GM10248 (cell line): ENCODE data around the gene ETFDH.

Source experiments
- CTCF ChIA-PET: fragments of 300-600 bp; sonication (Branson Sonifier 250); formaldehyde crosslinking; extraction: SDS; loops from one replicate; lab custom pipeline; 2021; ENCODE audit warnings: antibody characterized with exemption; lab: Yijun Ruan, JAX
- POLR2A ChIA-PET: fragments of 350-650 bp; sonication (Branson Sonifier 250); formaldehyde crosslinking; extraction: SDS; loops from one replicate; lab custom pipeline; 2020; ENCODE audit warnings: antibody characterized with exemption; lab: Yijun Ruan, JAX
- DNase-seq: peaks from one replicate; pipeline ENCODE4 v3.0.0; 2012; ENCODE audit errors: extremely low spot score
- CTCF ChIP-seq: IDR thresholded peaks from 2 replicates; pipeline ENCODE4 v1.5.1; 2012; ENCODE audit warnings: mild to moderate bottlenecking, low read depth; ENCODE audit errors: extremely low read depth, missing control alignments, control extremely low read depth

Gene ETFDH

GRCh38 chr4:158722917-158723793 is 51.1 kb downstream of the ETFDH start, which contains the start of gene PPID:
Gene PPID, minus strand, starts transcription at chr4:158723396. Its CDS starts 108 bp downstream, at chr4:158723288.
- peak; percentile 90 for DNase-seq
- TF ChIP-seq CTCF: no peak
- ChIA-PET CTCF (interaction anchor here (0.6 to 1.3 kb wide), 2 partner anchors 11 to 127 kb away, joined by 3 read pairs; no protein-coding TSS in a partner anchor), POLR2A (no interaction called here)

DNA sequence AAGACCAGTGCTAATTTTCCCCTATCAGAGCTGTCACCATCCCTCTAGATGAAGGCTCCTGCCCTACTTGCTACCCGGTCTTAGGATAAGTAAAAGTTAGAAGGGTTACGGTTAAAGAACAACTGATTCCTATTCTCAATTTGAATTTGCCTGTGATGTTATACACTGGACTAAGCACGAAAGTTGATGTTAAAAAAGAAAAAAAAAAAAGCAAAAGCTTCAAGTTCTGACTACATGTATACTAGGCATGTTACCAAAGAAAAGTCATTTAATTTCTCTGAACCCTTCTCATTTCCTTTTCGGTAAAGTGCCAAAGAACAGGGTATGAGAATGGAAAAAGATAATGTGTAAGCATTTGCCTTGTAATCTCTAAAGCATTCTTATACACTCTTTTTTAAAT is 52.5 kb downstream of the ETFDH start:
- TF ChIP-seq CTCF: no peak
- ChIA-PET POLR2A (no interaction called here), CTCF (interaction anchor here (0.8 to 1.7 kb wide), 5 partner anchors 87 to 479 kb away, joined by 3 to 6 read pairs (median 3); no protein-coding TSS in a partner anchor)
- no peak for DNase-seq

- ChIA-PET POLR2A (interaction anchor here (0.6 kb wide), 1 partner anchor 70 kb away, joined by 3 read pairs; no protein-coding TSS in a partner anchor), CTCF (interaction anchor here (1.1 to 2.4 kb wide), 2 partner anchors 11 to 125 kb away, joined by 3 to 5 read pairs; no protein-coding TSS in a partner anchor)
- no peak for TF ChIP-seq CTCF
- no peak for DNase-seq
Measured at GRCh38 chr4:158726633-158727032, 54.5 kb downstream of the ETFDH start.

DNA sequence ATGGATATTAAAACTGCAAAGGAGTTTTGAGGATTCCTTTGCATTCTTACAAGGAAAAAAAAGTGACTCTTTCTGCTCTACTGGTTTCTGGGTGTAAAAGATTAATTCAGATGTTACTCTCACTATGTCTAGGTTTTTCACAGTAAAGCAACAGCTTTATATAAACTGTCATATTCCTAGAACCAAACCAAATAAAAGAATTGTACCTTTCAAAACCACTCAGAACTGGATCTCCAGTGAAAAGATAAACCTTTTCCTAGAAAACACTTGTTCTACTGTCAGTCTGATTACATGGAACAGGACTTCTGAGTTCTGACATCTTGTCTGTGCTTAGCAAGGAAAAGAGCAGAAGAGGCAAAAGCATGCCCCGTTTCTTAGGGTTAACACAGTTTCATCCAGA is 56.1 kb downstream of the ETFDH start:
- POLR2A ChIA-PET: no interaction called here
- no peak for DNase-seq
- CTCF ChIA-PET: interaction anchor here (2.4 kb wide), 1 partner anchor 123 kb away, joined by 5 read pairs; no protein-coding TSS in a partner anchor
- no peak for TF ChIP-seq CTCF

GRCh38 chr4:158729716-158730559 is 57.8 kb downstream of the ETFDH start:
- DNase-seq: peak; percentile 59
- ChIA-PET POLR2A (no interaction called here), CTCF (interaction anchor here (1.0 to 1.6 kb wide), 3 partner anchors 117 to 444 kb away, joined by 3 to 9 read pairs (median 4); no protein-coding TSS in a partner anchor)
- TF ChIP-seq CTCF: peak; percentile 73

- DNase-seq: no peak
- TF ChIP-seq CTCF: no peak
- ChIA-PET CTCF (no interaction called here), POLR2A (no interaction called here)
Measured at GRCh38 chr4:158738866-158739265, 66.8 kb downstream of the ETFDH start.
